HepG2 (cell line): ENCODE results near the gene STMN1. TPM values are rescaled to one million over a fixed set of nuclear protein-coding genes. Genes with fewer than 3 reads are reported as not detected.

Experiments
- ATAC-seq: fragments of 200-7000 bp; cut with Tn5 transposase; 3 replicates; pipeline ENCODE4 v1.9.1; 2020; ENCODE audit warnings: mild to moderate bottlenecking, moderate library complexity
- BruUV-seq: library from RNA; stranded (reverse); fragments of 400-500 nt; replicated peaks from 2 replicates; lab custom pipeline; 2021; lab: Mats Ljungman, UMichigan
- CTCF ChIA-PET: fragments of 300-600 bp; formaldehyde crosslinking; extraction: SDS; loops from one replicate; lab custom pipeline; 2021; ENCODE audit warnings: low total read pairs, inconsistent platforms, low intra/inter-chr PET ratio; lab: Yijun Ruan, JAX
- POLR2A ChIA-PET: fragments of 350-600 bp; sonication (Branson Sonifier 250); formaldehyde crosslinking; loops from one replicate; lab custom pipeline; 2020; ENCODE audit warnings: antibody characterized with exemption, inconsistent platforms; lab: Yijun Ruan, JAX
- DNase-seq: peaks from one replicate; pipeline ENCODE4 v3.0.0-alpha.2; 2015; ENCODE audit warnings: low spot score
- FAIRE-seq: peaks from 3 replicates; lab custom pipeline; 2011; peaks lifted over from hg19 to GRCh38; lab: Jason Lieb, UNC
- H2AFZ ChIP-seq: one replicate; pipeline ENCODE4 v1.6.1; 2011; ENCODE audit warnings: low read length, inconsistent platforms
- H3K27ac ChIP-seq: fragments of 300-600 bp; 3 replicates; pipeline ENCODE4 v1.8.0; 2011; ENCODE audit warnings: mixed run types, mild to moderate bottlenecking, mixed read lengths, low read length, inconsistent platforms; ENCODE audit not compliant: insufficient read depth; ENCODE audit errors: extremely low read length
- H3K27me3 ChIP-seq, 2 experiments: fragments of 200-600 bp in 1 of 2; 2 replicates in 1 of 2; 3 replicates in 1 of 2; pipeline versions ENCODE4 v1.6.0 to v1.8.0; 2011; ENCODE audit warnings: low read length in 2 of 2, mild to moderate bottlenecking in 2 of 2, moderate library complexity in 2 of 2, inconsistent platforms in 1 of 2; ENCODE audit not compliant: insufficient read depth in 2 of 2, control insufficient read depth in 1 of 2
- H3K36me3 ChIP-seq, 2 experiments: fragments of 200-600 bp in 1 of 2; replicated peaks in 1 of 2; 2 replicates in 1 of 2; 3 replicates in 1 of 2; pipeline versions ENCODE4 v1.5.1 to v1.8.0; 2011; ENCODE audit warnings: low read length in 2 of 2, inconsistent platforms in 1 of 2; ENCODE audit not compliant: insufficient read depth in 2 of 2, control insufficient read depth in 1 of 2
- H3K4me1 ChIP-seq: 2 replicates; pipeline ENCODE4 v1.5.1; 2012; ENCODE audit warnings: low read length, inconsistent platforms; ENCODE audit not compliant: insufficient read depth
- H3K4me2 ChIP-seq: 2 replicates; pipeline ENCODE4 v1.6.0; 2011; ENCODE audit warnings: low read depth, low read length, inconsistent platforms
- H3K4me3 ChIP-seq, 3 experiments: fragments of 200-600 bp in 1 of 3; sonication (generic), shearing (Covaris generic) in 1 of 3; replicated peaks in 1 of 3; 2 replicates each; pipeline ENCODE4 v1.5.1; 2011 to 2016; ENCODE audit warnings: low read length in 3 of 3, inconsistent platforms in 2 of 3, low read depth in 2 of 3, mild to moderate bottlenecking in 2 of 3, control low read depth in 1 of 3, mixed read lengths in 1 of 3; ENCODE audit not compliant: insufficient read depth in 1 of 3
- H3K79me2 ChIP-seq: one replicate; pipeline ENCODE4 v1.6.1; 2011; ENCODE audit warnings: low read length, inconsistent platforms; ENCODE audit not compliant: insufficient read depth
- H3K9ac ChIP-seq: 2 replicates; pipeline ENCODE4 v1.6.0; 2011; ENCODE audit warnings: mild to moderate bottlenecking, low read depth, low read length, inconsistent platforms; ENCODE audit not compliant: insufficient read depth
- H3K9me3 ChIP-seq: 2 replicates; pipeline ENCODE4 v1.5.1; 2012; ENCODE audit warnings: mild to moderate bottlenecking, low read length
- H4K20me1 ChIP-seq: 2 replicates; pipeline ENCODE4 v1.6.0; 2011; ENCODE audit warnings: inconsistent platforms, mild to moderate bottlenecking, low read length, moderate library complexity; ENCODE audit not compliant: insufficient read depth
- BORCS8-MEF2B ChIP-seq: sonication (generic); formaldehyde crosslinking; IDR thresholded peaks from 2 replicates; pipeline ENCODE4 v1.8.0; 2022; ENCODE audit warnings: mild to moderate bottlenecking, missing genetic modification reagents
- CENPT ChIP-seq: sonication (generic); formaldehyde crosslinking; IDR thresholded peaks from 2 replicates; pipeline ENCODE4 v1.8.0; 2022; ENCODE audit warnings: low read depth, mild to moderate bottlenecking, moderate library complexity, missing genetic modification reagents
- HOXD1 ChIP-seq: sonication (generic); formaldehyde crosslinking; IDR thresholded peaks from 2 replicates; pipeline ENCODE4 v1.5.0; 2020; ENCODE audit warnings: missing genetic modification reagents
- IRX3 ChIP-seq: sonication (generic); formaldehyde crosslinking; IDR thresholded peaks from 2 replicates; pipeline ENCODE4 v1.8.1; 2023; ENCODE audit warnings: mild to moderate bottlenecking, low read depth, missing genetic modification reagents, borderline replicate concordance
- MEIS2 ChIP-seq: sonication (generic); formaldehyde crosslinking; IDR thresholded peaks from 2 replicates; pipeline ENCODE4 v1.9.0; 2021; ENCODE audit warnings: mild to moderate bottlenecking, missing genetic modification reagents
- MLLT10 ChIP-seq: sonication (generic); formaldehyde crosslinking; IDR thresholded peaks from 2 replicates; pipeline ENCODE4 v1.4.0; 2020; ENCODE audit warnings: missing genetic modification reagents
- NR2F1 ChIP-seq, 2 experiments: fragments of 450-650 bp in 1 of 2; formaldehyde crosslinking in 1 of 2; IDR thresholded peaks; 2 replicates each; pipeline versions ENCODE4 v1.5.0 to v1.6.1; 2016 to 2020; ENCODE audit warnings: mild to moderate bottlenecking in 1 of 2, missing compliant biosample characterization in 1 of 2, missing genetic modification reagents in 1 of 2, moderate library complexity in 1 of 2
- SMARCE1 ChIP-seq: fragments of 450-650 bp; IDR thresholded peaks from 2 replicates; pipeline ENCODE4 v1.6.1; 2017; ENCODE audit warnings: borderline replicate concordance
- TBL1XR1 ChIP-seq: fragments of 150-350 bp; IDR thresholded peaks from 2 replicates; pipeline ENCODE4 v1.6.1; 2014; ENCODE audit warnings: borderline replicate concordance, low read length; ENCODE audit not compliant: partially characterized antibody
- TCF7 ChIP-seq: sonication (generic); IDR thresholded peaks from 2 replicates; pipeline ENCODE4 v1.6.1; 2016; ENCODE audit warnings: antibody characterized with exemption, low read depth
- YY1 ChIP-seq: IDR thresholded peaks from 2 replicates; pipeline ENCODE4 v1.6.1; 2011; ENCODE audit warnings: low read length, low read depth, moderate library complexity, mild to moderate bottlenecking; ENCODE audit not compliant: insufficient read depth, insufficient replicate concordance
- WGBS: methylation state at CpG from one replicate; pipeline ENCODE4 v1.1.6; 2017; ENCODE audit warnings: low lambda C conversion rate; 5-methylcytosine and 5-hydroxymethylcytosine counted together
- in situ Hi-C: cut with HindIII; loops from 2 replicates; pipeline ENCODE4 v1.10.0; 2017; ENCODE audit warnings: low pct_unique_long_range_greater_than_20kb; ENCODE audit not compliant: extremely low pct_ligation_motif_present
- intact Hi-C: fragments of 100-400 bp; cut with micrococcal nuclease; formaldehyde crosslinking; loops from one replicate; pipeline ENCODE4 v1.10.0; 2022; ENCODE audit not compliant: unreplicated experiment
- polyA plus RNA-seq, 8 experiments: library from polyadenylated mRNA; depleted of rRNA in 3 of 8; stranded (reverse) in 7 of 8; unstranded in 1 of 8; fragments of >200 nt; fragmentation: Illumina TruSeq in 4 of 8; extraction: Trizol in 4 of 8; gene quantifications; 2 replicates each; pipeline versions ENCODE4 v1.2.1 to v1.2.3, GENCODE V29; 2011 to 2016; ENCODE audit warnings: low read depth in 4 of 8, missing spikeins in 1 of 8, mixed read lengths in 1 of 8; ENCODE audit not compliant: insufficient read depth in 1 of 8
- total RNA-seq, 5 experiments: library from RNA; depleted of rRNA; stranded (reverse); fragments of >200 nt; fragmentation: Illumina TruSeq; extraction: Trizol; gene quantifications; 2 replicates each; pipeline ENCODE4 v1.2.3, GENCODE V29; 2016; ENCODE audit warnings: low read depth in 1 of 5

STMN1 gene
- total and polyA plus RNA-seq, 2 of the 13 experiments (the other 11 are each of a cell fraction or from before 2014, with no cell fraction given): 45.9 to 409 TPM

DNA sequence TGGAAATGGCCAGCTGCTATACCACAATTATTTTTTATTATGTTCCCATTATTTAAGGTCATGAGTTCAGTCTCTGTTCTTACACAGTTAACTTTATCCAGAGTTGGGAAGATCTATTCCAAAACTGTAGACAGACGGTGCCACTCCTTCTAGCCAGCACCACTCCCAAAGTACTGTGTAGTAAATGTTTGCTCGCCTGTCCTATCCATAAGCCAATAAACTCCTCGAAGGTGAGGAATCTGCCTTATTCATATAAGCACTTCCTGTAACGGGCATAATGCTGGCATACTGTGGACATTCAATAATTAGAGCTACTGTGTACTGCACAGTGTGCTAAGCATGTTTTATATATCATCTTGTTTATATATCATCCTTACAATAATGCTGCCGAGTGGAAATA, 26.1 kb upstream of the STMN1 start:
- peaks cover 0 to 21% of the 10 kb centered on the region in 2 experiments; a peak in 3 of 5 replicates for H3K27me3 ChIP-seq
- no TSS peak for BruUV-seq
- no peaks in the 10 kb centered on the region for H4K20me1 ChIP-seq
- ChIA-PET POLR2A (no interaction called here), CTCF (no interaction called here)
- FAIRE-seq: no peak
- no peak overlapping the region for H2AFZ ChIP-seq
- H3K9ac ChIP-seq: no peak overlapping the region
- no peak overlapping the region for H3K4me2 ChIP-seq
- DNase-seq: no peak
- no peaks in the 10 kb centered on the region for H3K36me3 ChIP-seq
- no peak overlapping the region for H3K27ac ChIP-seq
- no peaks in the 10 kb centered on the region for H3K4me1 ChIP-seq
- no peak overlapping the region for H3K4me3 ChIP-seq
- ATAC-seq: no peak
- WGBS: 33% methylated on average over 5 of the region's 5 CpGs
- in situ Hi-C loops (no loop called here), intact Hi-C loops (no loop called here)
- TF ChIP-seq MEIS2 (CRISPR knock-in tag) (no peak), MLLT10 (no peak), TBL1XR1 (no peak), HOXD1 (CRISPR knock-in tag) (no peak), BORCS8-MEF2B (CRISPR knock-in tag) (no peak)
- H3K79me2 ChIP-seq: no peaks in the 10 kb centered on the region
- H3K9me3 ChIP-seq: no peaks in the 10 kb centered on the region

GRCh38 chr1:25929016-25929415, 22.8 kb upstream of the STMN1 start:
- 27% methylated on average over 2 of the region's 7 CpGs for WGBS
- intact Hi-C loops: no loop called here
- no TSS peak for BruUV-seq
- no peaks in the 10 kb centered on the region for H3K9me3 ChIP-seq
- TF ChIP-seq NR2F1 (CRISPR knock-in tag; IDR thresholded peaks at IDR 0.05): no peak
- no peak for TF ChIP-seq CENPT
- no peak for TF ChIP-seq IRX3 (CRISPR knock-in tag)
- TF ChIP-seq SMARCE1: no peak
- no peak for TF ChIP-seq TCF7
- TF ChIP-seq YY1: no peak
- in situ Hi-C loops: no loop called here
- ATAC-seq (no peak), FAIRE-seq (no peak), DNase-seq (no peak)
- no peaks in the 10 kb centered on the region for H4K20me1 ChIP-seq
- no peaks in the 10 kb centered on the region for H3K79me2 ChIP-seq
- CTCF ChIA-PET: no interaction called here
- POLR2A ChIA-PET: no interaction called here
- H3K27me3 ChIP-seq: peaks cover 1 to 11% of the 10 kb centered on the region in 2 experiments; a peak in 4 of 5 replicates
- H3K4me1 ChIP-seq: no peaks in the 10 kb centered on the region
- H3K4me3 ChIP-seq: no peak overlapping the region
- H3K9ac ChIP-seq: no peak overlapping the region
- H3K4me2 ChIP-seq: no peak overlapping the region
- no peak overlapping the region for H2AFZ ChIP-seq
- H3K27ac ChIP-seq: no peak overlapping the region
- H3K36me3 ChIP-seq: no peaks in the 10 kb centered on the region
